BJ (cell line): Measurements from ENCODE around the gene RSPO4. TPM values are rescaled to one million over a fixed set of nuclear protein-coding genes. Genes with fewer than 3 reads are reported as not detected.

ENCODE experiments used
- CTCF ChIA-PET: fragments of 350-600 bp; formaldehyde crosslinking; extraction: SDS; loops from one replicate; lab custom pipeline; 2021; ENCODE audit warnings: antibody characterized with exemption, inconsistent platforms; lab: Yijun Ruan, JAX
- POLR2A ChIA-PET: fragments of 300-600 bp; sonication (Branson Sonifier 250); formaldehyde crosslinking; extraction: SDS; loops from one replicate; lab custom pipeline; 2021; ENCODE audit warnings: antibody characterized with exemption; lab: Charles Lee
- DNase-seq: peaks from one replicate; pipeline ENCODE4 v3.0.0-alpha.2; 2011; ENCODE audit warnings: low read depth
- H3K27me3 ChIP-seq: 2 replicates; pipeline ENCODE4 v1.6.0; 2011; ENCODE audit warnings: low read length; ENCODE audit not compliant: control insufficient read depth, insufficient read depth
- H3K36me3 ChIP-seq: 2 replicates; pipeline ENCODE4 v1.5.1; 2011; ENCODE audit warnings: low read length; ENCODE audit not compliant: control insufficient read depth, insufficient read depth
- H3K4me3 ChIP-seq: 2 replicates; pipeline ENCODE4 v1.5.1; 2011; ENCODE audit warnings: low read depth, mild to moderate bottlenecking, control low read depth, low read length
- CTCF ChIP-seq: IDR thresholded peaks from 2 replicates; pipeline ENCODE4 v1.5.1; 2011; ENCODE audit warnings: low read depth, mild to moderate bottlenecking, control low read depth, inconsistent platforms, low read length, moderate library complexity; ENCODE audit not compliant: insufficient read depth
- polyA plus RNA-seq: library from polyadenylated mRNA; depleted of rRNA; stranded (reverse); fragments of >200 nt; gene quantifications from 2 replicates; pipeline ENCODE4 v1.2.3, GENCODE V29; 2011

The RSPO4 gene
- polyA plus RNA-seq, 1 experiment, result 0.52 TPM

DNA sequence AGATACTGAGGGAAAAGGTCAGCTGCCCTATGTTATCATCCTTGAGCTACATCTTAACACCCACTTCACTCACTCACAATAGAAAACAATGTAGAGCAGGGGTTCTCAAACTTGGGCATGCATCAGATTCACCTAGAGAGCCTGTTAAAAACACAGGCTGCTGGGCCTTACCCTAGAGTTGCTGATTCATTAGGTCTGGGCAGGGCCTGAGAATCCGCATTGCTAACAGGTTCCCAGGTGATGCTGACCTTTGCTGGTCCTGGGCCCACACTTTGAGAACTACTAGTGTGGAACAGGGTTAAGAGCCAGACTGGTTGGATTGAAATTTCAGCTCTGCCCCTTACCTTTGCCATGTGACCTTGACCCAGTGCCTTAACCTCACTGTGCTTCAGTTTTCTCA, 25.1 kb downstream of the RSPO4 start:
- Histone ChIP-seq H3K27me3 (no peaks in the 10 kb centered on the region), H3K36me3 (no peaks in the 10 kb centered on the region), H3K4me3 (no peak overlapping the region)
- CTCF ChIA-PET, result interaction anchor here (3.0 kb wide), 1 partner anchor 21 kb away, joined by 21 read pairs; no protein-coding TSS in a partner anchor
- no peak for DNase-seq
- no peak for TF ChIP-seq CTCF
- POLR2A ChIA-PET, result no interaction called here

GRCh38 chr20:976033-976432, 26.1 kb downstream of the RSPO4 start:
- no peak overlapping the region for H3K4me3 ChIP-seq
- no peaks in the 10 kb centered on the region for H3K27me3 ChIP-seq
- TF ChIP-seq CTCF, result no peak
- H3K36me3 ChIP-seq, result no peaks in the 10 kb centered on the region
- ChIA-PET POLR2A (no interaction called here), CTCF (interaction anchor here (3.0 kb wide), 1 partner anchor 20 kb away, joined by 21 read pairs; no protein-coding TSS in a partner anchor)
- no peak for DNase-seq

DNA sequence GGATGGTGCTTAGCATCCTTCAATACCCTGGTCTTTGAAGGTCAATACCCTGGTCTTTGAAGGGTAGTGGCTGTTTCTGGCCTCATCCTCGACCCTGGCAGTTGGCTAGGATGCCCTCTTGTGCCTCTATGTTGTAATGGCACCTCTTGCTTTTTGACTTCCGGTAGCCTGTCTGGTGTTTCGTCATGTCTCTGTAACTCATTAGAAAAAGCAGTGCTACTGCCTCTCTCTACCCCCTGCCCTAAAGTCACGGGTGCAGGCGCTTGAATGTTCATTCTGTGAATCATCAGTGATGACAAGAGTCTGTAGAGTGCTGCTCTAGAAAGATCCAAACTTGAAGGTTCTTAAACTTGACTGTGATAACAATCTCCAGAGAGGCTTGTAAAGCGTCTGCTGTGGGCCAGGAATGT, 28.3 kb downstream of the RSPO4 start:
- ChIA-PET POLR2A (no interaction called here), CTCF (interaction anchor here (0.9 to 1.1 kb wide), 2 partner anchors 11 to 158 kb away, joined by 3 read pairs; no protein-coding TSS in a partner anchor)
- Histone ChIP-seq H3K4me3 (no peak overlapping the region), H3K27me3 (no peaks in the 10 kb centered on the region), H3K36me3 (no peaks in the 10 kb centered on the region)
- TF ChIP-seq CTCF, result peak; percentile 51
- peak; percentile 9 for DNase-seq

GRCh38 chr20:972256-972655, 29.9 kb downstream of the RSPO4 start:
- no peak for TF ChIP-seq CTCF
- no peaks in the 10 kb centered on the region for H3K36me3 ChIP-seq
- no peak overlapping the region for H3K4me3 ChIP-seq
- ChIA-PET CTCF (interaction anchor here (2.0 to 6.0 kb wide), 2 partner anchors 16 to 156 kb away, joined by 8 to 33 read pairs; no protein-coding TSS in a partner anchor), POLR2A (no interaction called here)
- no peaks in the 10 kb centered on the region for H3K27me3 ChIP-seq
- no peak for DNase-seq

- Histone ChIP-seq H3K27me3 (no peaks in the 10 kb centered on the region), H3K36me3 (no peaks in the 10 kb centered on the region), H3K4me3 (no peak overlapping the region)
- ChIA-PET POLR2A (no interaction called here), CTCF (interaction anchor here (0.7 to 6.0 kb wide), 4 partner anchors 12 to 168 kb away, joined by 3 to 33 read pairs (median 6); no protein-coding TSS in a partner anchor)
- no peak for TF ChIP-seq CTCF
- no peak for DNase-seq
Measured at GRCh38 chr20:971346-971745, 30.8 kb downstream of the RSPO4 start.
